Natural killer cell (primary cell): ENCODE measurements around the gene WEE1. TPM values are rescaled to one million over a fixed set of nuclear protein-coding genes. Genes with fewer than 3 reads are reported as not detected.

Source experiments
- ATAC-seq, 3 donors: fragments of 150-1000 bp in 2 of 3; fragments of 200-7000 bp in 1 of 3; cut with Tn5 transposase; 1 replicate in 1 of 3; 2 replicates in 2 of 3; pipeline ENCODE4 v1.10.0; 2021; ENCODE audit warnings: mild to moderate bottlenecking in 2 of 3, moderate library complexity in 2 of 3
- DNase-seq, 2 donors: peaks; one replicate each; pipeline versions ENCODE4 v3.0.0 to v3.0.0-alpha.2; 2013 to 2021; ENCODE audit warnings: mixed read lengths in 1 of 2
- H3K27ac ChIP-seq: one replicate; pipeline ENCODE4 v1.5.1; 2013; ENCODE audit warnings: mild to moderate bottlenecking, low read length
- H3K27me3 ChIP-seq: one replicate; pipeline ENCODE4 v1.6.1; 2013; ENCODE audit warnings: low read length; ENCODE audit not compliant: control insufficient read depth, insufficient read depth
- H3K36me3 ChIP-seq: one replicate; pipeline ENCODE4 v1.6.1; 2013; ENCODE audit warnings: low read length; ENCODE audit not compliant: control insufficient read depth, insufficient read depth
- H3K4me1 ChIP-seq: one replicate; pipeline ENCODE4 v1.6.1; 2013; ENCODE audit warnings: low read length; ENCODE audit not compliant: control insufficient read depth, insufficient read depth
- H3K4me3 ChIP-seq: one replicate; pipeline ENCODE4 v1.5.1; 2013; ENCODE audit warnings: low read length
- H3K9me3 ChIP-seq: one replicate; pipeline ENCODE4 v1.6.1; 2013; ENCODE audit warnings: low read length; ENCODE audit not compliant: control insufficient read depth, insufficient read depth
- H3K27ac Mint-ChIP-seq, 2 donors: one replicate each; pipeline ENCODE4 v1.8.0; 2022; ENCODE audit warnings: mild to moderate bottlenecking in 2 of 2, mixed read lengths in 2 of 2, moderate library complexity in 1 of 2
- H3K27me3 Mint-ChIP-seq, 2 donors: one replicate each; pipeline ENCODE4 v1.8.0; 2022; ENCODE audit warnings: low read depth in 2 of 2, mixed read lengths in 2 of 2
- H3K36me3 Mint-ChIP-seq: one replicate; pipeline ENCODE4 v1.8.0; 2022; ENCODE audit warnings: mixed read lengths
- H3K4me1 Mint-ChIP-seq, 2 donors: one replicate each; pipeline ENCODE4 v1.8.0; 2022; ENCODE audit warnings: mixed read lengths in 2 of 2
- H3K4me3 Mint-ChIP-seq: one replicate; pipeline ENCODE4 v1.8.0; 2022; ENCODE audit warnings: mild to moderate bottlenecking, moderate library complexity, mixed read lengths
- H3K9me3 Mint-ChIP-seq, 2 donors: one replicate each; pipeline ENCODE4 v1.8.0; 2022; ENCODE audit warnings: mixed read lengths in 2 of 2
- WGBS: methylation state at CpG from one replicate; pipeline ENCODE4 v1.1.7; 2013; ENCODE audit warnings: missing lambda C conversion rate; ENCODE audit not compliant: insufficient coverage; 5-methylcytosine and 5-hydroxymethylcytosine counted together
- intact Hi-C: fragments of 100-400 bp; cut with micrococcal nuclease; formaldehyde crosslinking; loops from one replicate; pipeline ENCODE4 v1.14.2; 2022
- total RNA-seq, 4 donors: library from RNA; stranded (reverse); fragments of 120-200 nt in 1 of 4; gene quantifications; one replicate each; pipeline versions ENCODE4 v1.2.3 to v1.2.4, GENCODE V29; 2013 to 2022
- TF ChIP-seq, protein P1 (sequence below): fragments of 200-600 bp; IDR thresholded peaks from one replicate; pipeline ENCODE4 v1.8.0; 2022; ENCODE audit warnings: antibody characterized with exemption

WEE1 gene
- total RNA-seq, 3 donors from 2014 or later (not counting 1 experiment from before 2014, with no cell fraction given) = 17.1 to 20.8 (median 19.0) TPM

DNA sequence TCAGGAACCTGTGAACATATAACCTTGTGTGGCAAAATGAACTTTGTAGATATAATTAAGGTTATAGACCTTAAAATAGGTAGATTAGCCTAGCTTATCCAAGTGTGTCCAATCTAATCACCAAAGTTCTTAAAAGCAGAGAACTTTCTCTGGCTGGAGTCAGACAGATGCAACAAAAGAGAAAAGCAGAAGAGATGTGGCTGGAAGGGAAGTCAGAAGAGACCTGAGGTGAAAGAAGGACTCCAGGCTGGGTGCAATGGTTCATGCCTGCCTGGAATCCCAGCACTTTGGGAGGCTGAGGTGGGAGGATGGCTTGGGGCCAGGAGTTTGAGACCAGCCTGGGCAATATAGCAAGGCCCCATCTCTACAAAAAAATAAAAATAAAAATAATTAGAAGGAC is 51.0 kb downstream of the WEE1 start:
- H3K36me3 ChIP-seq = no peaks in the 10 kb centered on the region
- TF ChIP-seq, protein P1, sequence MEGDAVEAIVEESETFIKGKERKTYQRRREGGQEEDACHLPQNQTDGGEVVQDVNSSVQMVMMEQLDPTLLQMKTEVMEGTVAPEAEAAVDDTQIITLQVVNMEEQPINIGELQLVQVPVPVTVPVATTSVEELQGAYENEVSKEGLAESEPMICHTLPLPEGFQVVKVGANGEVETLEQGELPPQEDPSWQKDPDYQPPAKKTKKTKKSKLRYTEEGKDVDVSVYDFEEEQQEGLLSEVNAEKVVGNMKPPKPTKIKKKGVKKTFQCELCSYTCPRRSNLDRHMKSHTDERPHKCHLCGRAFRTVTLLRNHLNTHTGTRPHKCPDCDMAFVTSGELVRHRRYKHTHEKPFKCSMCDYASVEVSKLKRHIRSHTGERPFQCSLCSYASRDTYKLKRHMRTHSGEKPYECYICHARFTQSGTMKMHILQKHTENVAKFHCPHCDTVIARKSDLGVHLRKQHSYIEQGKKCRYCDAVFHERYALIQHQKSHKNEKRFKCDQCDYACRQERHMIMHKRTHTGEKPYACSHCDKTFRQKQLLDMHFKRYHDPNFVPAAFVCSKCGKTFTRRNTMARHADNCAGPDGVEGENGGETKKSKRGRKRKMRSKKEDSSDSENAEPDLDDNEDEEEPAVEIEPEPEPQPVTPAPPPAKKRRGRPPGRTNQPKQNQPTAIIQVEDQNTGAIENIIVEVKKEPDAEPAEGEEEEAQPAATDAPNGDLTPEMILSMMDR = no peak
- no peak overlapping the region for H3K27ac ChIP-seq
- H3K4me3 ChIP-seq = no peak overlapping the region
- Mint-ChIP-seq H3K4me3 (no peak overlapping the region), H3K36me3 (no peaks in the 10 kb centered on the region), H3K9me3 (no peaks in the 10 kb centered on the region), H3K27ac (no peak overlapping the region), H3K4me1 (peaks cover 0 to 6% of the 10 kb centered on the region in 2 donors), H3K27me3 (peaks cover 0 to 15% of the 10 kb centered on the region in 2 donors)
- DNase-seq (no peak), ATAC-seq (no peak)
- peaks cover 6% of the 10 kb centered on the region for H3K4me1 ChIP-seq
- no peaks in the 10 kb centered on the region for H3K27me3 ChIP-seq
- no peaks in the 10 kb centered on the region for H3K9me3 ChIP-seq
- intact Hi-C loops = no loop called here

DNA sequence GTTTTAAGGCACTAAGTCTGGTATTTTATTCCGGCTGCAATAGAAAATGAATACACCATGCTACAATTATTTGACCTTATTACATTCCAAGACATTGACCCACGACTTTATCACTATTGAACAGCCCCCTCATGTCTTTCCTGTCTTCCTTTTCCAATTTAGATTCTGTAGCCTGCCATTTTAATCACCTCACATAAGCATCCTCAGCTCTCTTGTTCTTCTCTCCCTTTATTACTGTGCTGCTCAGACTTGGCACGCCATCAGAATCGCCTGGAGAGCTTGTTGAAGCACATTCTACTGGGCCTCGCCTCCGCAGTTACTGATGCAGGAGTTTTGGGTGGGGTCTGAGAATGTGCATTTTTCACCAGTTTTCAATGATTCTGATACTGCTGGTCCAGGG is 51.7 kb downstream of the WEE1 start:
- no peaks in the 10 kb centered on the region for H3K36me3 Mint-ChIP-seq
- TF ChIP-seq, protein P1 = no peak
- DNase-seq (no peak), ATAC-seq (no peak)
- H3K4me3 Mint-ChIP-seq = no peak overlapping the region
- Histone ChIP-seq H3K9me3 (no peaks in the 10 kb centered on the region), H3K27me3 (no peaks in the 10 kb centered on the region), H3K4me1 (peaks cover 6% of the 10 kb centered on the region), H3K4me3 (no peak overlapping the region), H3K36me3 (no peaks in the 10 kb centered on the region), H3K27ac (no peak overlapping the region)
- H3K4me1 Mint-ChIP-seq = peaks cover 0 to 6% of the 10 kb centered on the region in 2 donors
- 72% methylated on average over 5 of the region's 6 CpGs for WGBS
- H3K9me3 Mint-ChIP-seq = no peaks in the 10 kb centered on the region
- no peak overlapping the region for H3K27ac Mint-ChIP-seq
- peaks cover 0 to 15% of the 10 kb centered on the region in 2 donors for H3K27me3 Mint-ChIP-seq
- intact Hi-C loops = no loop called here

DNA sequence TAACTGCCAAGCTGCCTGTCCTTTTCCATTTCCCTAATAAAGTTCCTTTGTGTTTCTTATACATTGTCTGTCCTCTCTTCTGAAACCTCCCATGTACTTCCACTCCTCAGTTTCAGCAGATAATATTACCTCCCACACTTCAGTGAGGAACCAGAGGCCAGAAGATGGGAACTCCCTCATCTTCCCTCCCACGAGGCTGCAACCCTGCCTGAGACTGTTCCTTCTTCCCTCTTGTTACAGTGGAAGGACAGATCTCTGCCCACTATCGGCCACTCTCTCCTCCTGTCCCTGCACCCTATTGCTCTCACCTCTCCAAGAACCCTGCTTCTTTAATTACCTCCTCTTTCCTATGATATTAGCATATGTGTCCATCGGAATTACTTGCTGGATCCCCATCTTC is 52.3 kb downstream of the WEE1 start:
- H3K27me3 ChIP-seq = no peaks in the 10 kb centered on the region
- H3K9me3 ChIP-seq = no peaks in the 10 kb centered on the region
- Mint-ChIP-seq H3K27ac (no peak overlapping the region), H3K27me3 (peaks cover 0 to 15% of the 10 kb centered on the region in 2 donors), H3K4me3 (no peak overlapping the region), H3K36me3 (no peaks in the 10 kb centered on the region), H3K4me1 (peaks cover 0 to 6% of the 10 kb centered on the region in 2 donors), H3K9me3 (no peaks in the 10 kb centered on the region)
- H3K4me3 ChIP-seq = no peak overlapping the region
- intact Hi-C loops = no loop called here
- TF ChIP-seq, protein P1 = no peak
- H3K27ac ChIP-seq = no peak overlapping the region
- H3K4me1 ChIP-seq = peaks cover 6% of the 10 kb centered on the region
- DNase-seq = no peak
- H3K36me3 ChIP-seq = no peaks in the 10 kb centered on the region
- 76% methylated on average over 3 of the region's 3 CpGs for WGBS
- no peak for ATAC-seq
